GM20000 (cell line): ENCODE measurements around the gene NUP205.

Experiments
- DNase-seq: peaks from one replicate; pipeline ENCODE4 v3.0.0; 2012; ENCODE audit warnings: low spot score
- CTCF ChIP-seq: IDR thresholded peaks from 2 replicates; pipeline ENCODE4 v1.5.1; 2012; ENCODE audit warnings: mild to moderate bottlenecking, control low read depth; ENCODE audit errors: extremely low read depth, missing control alignments

Gene NUP205

GRCh38 chr7:135645296-135645904 lies 87.7 kb downstream of the NUP205 start:
- peak; percentile 27 for TF ChIP-seq CTCF
- peak; percentile 32 for DNase-seq

GRCh38 chr7:135647755-135648154 lies 90.0 kb downstream of the NUP205 start:
- no peak for DNase-seq
- TF ChIP-seq CTCF: no peak

- no peak for TF ChIP-seq CTCF
Measured at GRCh38 chr7:135648235-135648634, 90.5 kb downstream of the NUP205 start.

GRCh38 chr7:135650831-135651573 lies 93.3 kb downstream of the NUP205 start:
- no peak for TF ChIP-seq CTCF
- no peak for DNase-seq

More at GRCh38 chr7:135648235-135648634, 90.5 kb downstream of the NUP205 start:
- DNase-seq: no peak

GRCh38 chr7:135653340-135654080 lies 95.8 kb downstream of the NUP205 start:
- TF ChIP-seq CTCF: no peak
- no peak for DNase-seq

- no peak for DNase-seq
- TF ChIP-seq CTCF: no peak
Measured at GRCh38 chr7:135658564-135658963, 100.8 kb downstream of the NUP205 start.
